BJ (cell line): ENCODE measurements around the gene KLHL6. TPM values are rescaled to one million over a fixed set of nuclear protein-coding genes. Genes with fewer than 3 reads are reported as not detected.

Experiments
- CTCF ChIA-PET: fragments of 350-600 bp; formaldehyde crosslinking; extraction: SDS; loops from one replicate; lab custom pipeline; 2021; ENCODE audit warnings: antibody characterized with exemption, inconsistent platforms; lab: Yijun Ruan, JAX
- POLR2A ChIA-PET: fragments of 300-600 bp; sonication (Branson Sonifier 250); formaldehyde crosslinking; extraction: SDS; loops from one replicate; lab custom pipeline; 2021; ENCODE audit warnings: antibody characterized with exemption; lab: Charles Lee
- DNase-seq: peaks from one replicate; pipeline ENCODE4 v3.0.0-alpha.2; 2011; ENCODE audit warnings: low read depth
- H3K27me3 ChIP-seq: 2 replicates; pipeline ENCODE4 v1.6.0; 2011; ENCODE audit warnings: low read length; ENCODE audit not compliant: control insufficient read depth, insufficient read depth
- H3K36me3 ChIP-seq: 2 replicates; pipeline ENCODE4 v1.5.1; 2011; ENCODE audit warnings: low read length; ENCODE audit not compliant: control insufficient read depth, insufficient read depth
- H3K4me3 ChIP-seq: 2 replicates; pipeline ENCODE4 v1.5.1; 2011; ENCODE audit warnings: low read depth, mild to moderate bottlenecking, control low read depth, low read length
- polyA minus RNA-seq: library from RNA; depleted of rRNA, polyadenylated mRNA; stranded (reverse); fragments of >200 nt; gene quantifications from 2 replicates; pipeline ENCODE4 v1.2.3, GENCODE V29; 2011; rRNA and poly(A)+ RNA removed
- polyA plus RNA-seq: library from polyadenylated mRNA; depleted of rRNA; stranded (reverse); fragments of >200 nt; gene quantifications from 2 replicates; pipeline ENCODE4 v1.2.3, GENCODE V29; 2011; rRNA removed
- TF ChIP-seq, protein P1 (sequence below): IDR thresholded peaks from 2 replicates; pipeline ENCODE4 v1.5.1; 2011; ENCODE audit warnings: low read depth, mild to moderate bottlenecking, control low read depth, inconsistent platforms, low read length, moderate library complexity; ENCODE audit not compliant: insufficient read depth

Gene KLHL6, protein sequence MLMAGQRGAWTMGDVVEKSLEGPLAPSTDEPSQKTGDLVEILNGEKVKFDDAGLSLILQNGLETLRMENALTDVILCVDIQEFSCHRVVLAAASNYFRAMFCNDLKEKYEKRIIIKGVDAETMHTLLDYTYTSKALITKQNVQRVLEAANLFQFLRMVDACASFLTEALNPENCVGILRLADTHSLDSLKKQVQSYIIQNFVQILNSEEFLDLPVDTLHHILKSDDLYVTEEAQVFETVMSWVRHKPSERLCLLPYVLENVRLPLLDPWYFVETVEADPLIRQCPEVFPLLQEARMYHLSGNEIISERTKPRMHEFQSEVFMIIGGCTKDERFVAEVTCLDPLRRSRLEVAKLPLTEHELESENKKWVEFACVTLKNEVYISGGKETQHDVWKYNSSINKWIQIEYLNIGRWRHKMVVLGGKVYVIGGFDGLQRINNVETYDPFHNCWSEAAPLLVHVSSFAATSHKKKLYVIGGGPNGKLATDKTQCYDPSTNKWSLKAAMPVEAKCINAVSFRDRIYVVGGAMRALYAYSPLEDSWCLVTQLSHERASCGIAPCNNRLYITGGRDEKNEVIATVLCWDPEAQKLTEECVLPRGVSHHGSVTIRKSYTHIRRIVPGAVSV
- polyA plus RNA-seq (not detected in 2 replicates), polyA minus RNA-seq (not detected in 2 replicates)

DNA sequence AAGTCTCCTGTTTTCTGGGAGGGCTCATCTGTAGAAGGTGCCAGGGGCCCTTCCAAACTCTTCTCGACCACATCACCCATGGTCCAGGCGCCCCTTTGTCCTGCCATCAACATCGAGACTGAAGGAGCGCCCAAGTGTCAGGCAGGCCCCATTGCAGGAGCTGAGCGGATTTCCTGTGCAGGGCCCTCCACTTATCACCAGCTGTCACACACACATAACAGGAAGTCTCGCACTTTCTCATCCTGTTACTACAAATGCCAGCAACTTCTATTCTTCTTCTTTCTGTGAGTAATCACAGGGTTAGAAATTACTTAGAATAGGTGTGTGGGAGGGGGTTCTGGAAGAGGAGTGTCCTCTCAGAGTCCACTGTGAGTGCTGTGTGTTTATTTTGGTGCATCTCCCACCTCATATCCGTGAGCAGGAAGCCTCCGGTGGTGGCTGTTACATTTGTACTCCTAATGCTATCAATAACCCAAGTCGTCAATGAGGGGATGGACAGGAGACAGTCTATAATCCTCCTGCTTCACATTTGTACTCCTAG, at the start of gene KLHL6:
Gene KLHL6, minus strand, starts transcription at position 166 of the 541 bp plus-strand sequence. Its CDS starts 53 bp downstream, at position 113.
- Histone ChIP-seq H3K27me3 (no peaks in the 10 kb centered on the region), H3K36me3 (no peaks in the 10 kb centered on the region), H3K4me3 (no peak within 1 kb of the TSS)
- CTCF ChIA-PET: no interaction called here
- TF ChIP-seq, protein P1, sequence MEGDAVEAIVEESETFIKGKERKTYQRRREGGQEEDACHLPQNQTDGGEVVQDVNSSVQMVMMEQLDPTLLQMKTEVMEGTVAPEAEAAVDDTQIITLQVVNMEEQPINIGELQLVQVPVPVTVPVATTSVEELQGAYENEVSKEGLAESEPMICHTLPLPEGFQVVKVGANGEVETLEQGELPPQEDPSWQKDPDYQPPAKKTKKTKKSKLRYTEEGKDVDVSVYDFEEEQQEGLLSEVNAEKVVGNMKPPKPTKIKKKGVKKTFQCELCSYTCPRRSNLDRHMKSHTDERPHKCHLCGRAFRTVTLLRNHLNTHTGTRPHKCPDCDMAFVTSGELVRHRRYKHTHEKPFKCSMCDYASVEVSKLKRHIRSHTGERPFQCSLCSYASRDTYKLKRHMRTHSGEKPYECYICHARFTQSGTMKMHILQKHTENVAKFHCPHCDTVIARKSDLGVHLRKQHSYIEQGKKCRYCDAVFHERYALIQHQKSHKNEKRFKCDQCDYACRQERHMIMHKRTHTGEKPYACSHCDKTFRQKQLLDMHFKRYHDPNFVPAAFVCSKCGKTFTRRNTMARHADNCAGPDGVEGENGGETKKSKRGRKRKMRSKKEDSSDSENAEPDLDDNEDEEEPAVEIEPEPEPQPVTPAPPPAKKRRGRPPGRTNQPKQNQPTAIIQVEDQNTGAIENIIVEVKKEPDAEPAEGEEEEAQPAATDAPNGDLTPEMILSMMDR: no peak
- DNase-seq: no peak
- POLR2A ChIA-PET: no interaction called here

DNA sequence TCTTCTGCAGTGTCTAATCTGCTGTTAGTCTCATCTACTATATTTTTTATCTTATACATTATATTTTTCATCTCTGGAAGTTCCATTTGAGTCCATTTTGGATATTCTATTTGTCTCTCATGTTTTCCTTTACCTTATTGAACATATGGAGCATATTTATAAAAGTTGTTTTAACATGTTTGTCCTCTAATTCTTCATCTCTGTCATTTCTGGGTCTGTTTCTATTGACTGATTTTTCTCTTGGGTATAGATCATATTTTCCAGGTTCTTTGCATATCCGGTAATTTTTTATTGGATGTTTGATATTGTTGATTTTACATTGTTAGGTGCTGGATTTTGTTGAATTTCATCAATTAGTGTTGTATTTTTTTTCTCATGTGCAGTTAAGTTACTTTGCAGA, 42.5 kb upstream of the KLHL6 start:
- CTCF ChIA-PET: no interaction called here
- TF ChIP-seq, protein P1: no peak
- DNase-seq: no peak
- Histone ChIP-seq H3K27me3 (no peaks in the 10 kb centered on the region), H3K36me3 (no peaks in the 10 kb centered on the region), H3K4me3 (no peak overlapping the region)
- POLR2A ChIA-PET: no interaction called here

DNA sequence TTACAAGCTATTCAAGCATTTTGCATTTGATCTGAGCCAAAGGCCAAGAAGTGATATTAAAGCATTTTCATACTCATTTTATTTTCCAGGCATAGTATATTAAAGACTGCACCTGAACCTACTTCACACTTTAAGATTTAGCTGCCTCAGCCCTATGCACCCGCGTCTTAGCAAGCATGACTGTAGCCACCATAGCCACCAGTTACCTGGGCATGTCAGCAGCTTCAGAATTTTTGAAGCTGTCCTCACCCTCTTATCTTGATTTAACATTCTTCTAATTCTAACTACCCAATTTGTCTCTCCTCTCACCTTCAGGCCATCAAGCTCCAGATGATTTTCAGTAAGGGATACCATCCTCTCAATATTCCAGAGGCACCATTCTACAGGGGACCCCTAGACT, 39.1 kb upstream of the KLHL6 start:
- ChIA-PET CTCF (no interaction called here), POLR2A (no interaction called here)
- Histone ChIP-seq H3K4me3 (no peak overlapping the region), H3K27me3 (no peaks in the 10 kb centered on the region), H3K36me3 (no peaks in the 10 kb centered on the region)
- TF ChIP-seq, protein P1: no peak
- no peak for DNase-seq

DNA sequence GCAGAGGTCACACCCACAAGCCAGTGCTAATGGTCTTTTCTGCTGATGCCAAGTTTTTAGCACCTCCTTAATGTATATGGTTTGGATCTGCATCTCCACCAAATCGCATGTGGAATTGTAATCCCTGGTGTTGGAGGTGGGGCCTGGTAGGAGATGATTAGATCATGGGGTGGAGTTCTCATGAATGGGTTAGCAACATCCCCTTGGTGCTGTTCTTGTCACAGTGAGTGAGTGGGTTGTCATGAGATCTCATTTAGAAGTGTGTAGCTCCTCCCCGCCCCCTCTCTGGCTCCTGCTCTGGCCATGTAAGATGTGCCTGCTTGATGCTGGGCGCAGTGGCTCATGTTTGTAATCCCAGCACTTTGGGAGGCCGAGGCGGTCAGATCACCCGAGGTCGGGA, 37.3 kb upstream of the KLHL6 start:
- ChIA-PET CTCF (interaction anchor here (1.4 to 1.6 kb wide), 2 partner anchors 8 to 10 kb away, joined by 4 read pairs; no protein-coding TSS in a partner anchor), POLR2A (no interaction called here)
- H3K4me3 ChIP-seq: no peak overlapping the region
- no peaks in the 10 kb centered on the region; the same call in 1 of the 2 replicates for H3K27me3 ChIP-seq
- no peaks in the 10 kb centered on the region for H3K36me3 ChIP-seq
- TF ChIP-seq, protein P1: no peak
- DNase-seq: no peak
